ENCODE results near the gene THSD4.

- TF ChIP-seq CTCF (conservative IDR thresholded peaks at IDR 0.05 in 1 of 2, IDR thresholded peaks at IDR 0.05 in 1 of 2; ENCODE audit: extremely low read depth in 1 of 2, insufficient read depth in 1 of 2, low read depth in 1 of 2, low read length in 2 of 2) = no peak
- TF ChIP-seq EZH2 (IDR thresholded peaks at IDR 0.05; ENCODE audit: borderline replicate concordance, low read length) = no peak
Measured at GRCh38 chr15:71456811-71457210, 341.5 kb downstream of the THSD4 start.
